Uterus (tissue), 2 donors: Measurements from ENCODE around the gene RNU6-7.

Source experiments
- POLR2A ChIP-seq, 2 donors: fragments of 450-650 bp; IDR thresholded peaks; one replicate each; pipeline ENCODE4 v1.6.1; 2016; ENCODE audit warnings: antibody characterized with exemption in 2 of 2, mild to moderate bottlenecking in 1 of 2, moderate library complexity in 1 of 2
- TF ChIP-seq, protein P1 (sequence below), 4 experiments: fragments of 200-600 bp in 2 of 4; fragments of 450-650 bp in 2 of 4; sonication (generic) in 2 of 4; IDR thresholded peaks; one replicate each; pipeline ENCODE4 v1.5.1; 2016 to 2019; ENCODE audit warnings: antibody characterized with exemption in 4 of 4, mild to moderate bottlenecking in 2 of 4, moderate library complexity in 1 of 4

DNA sequence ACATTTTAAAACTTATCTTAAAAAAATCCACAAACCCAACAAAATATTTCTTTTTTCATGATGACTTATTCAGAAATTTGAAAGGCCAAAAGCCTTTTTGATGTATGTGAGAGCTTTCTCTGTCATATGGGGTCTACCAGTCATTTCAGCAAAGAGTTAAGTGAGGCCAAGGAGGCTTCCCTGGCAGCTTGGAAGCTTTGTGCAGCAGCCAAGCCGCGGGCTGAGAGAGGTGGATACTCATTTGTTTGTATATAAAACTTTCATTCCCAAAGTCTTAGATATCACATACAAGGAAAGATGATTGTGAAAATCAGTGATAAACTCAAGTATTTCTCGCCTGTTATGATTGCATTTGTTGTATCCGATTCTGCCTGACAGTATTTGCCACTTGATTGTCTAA lies 49.7 kb downstream of the RNU6-7 start:
- TF ChIP-seq, protein P1, sequence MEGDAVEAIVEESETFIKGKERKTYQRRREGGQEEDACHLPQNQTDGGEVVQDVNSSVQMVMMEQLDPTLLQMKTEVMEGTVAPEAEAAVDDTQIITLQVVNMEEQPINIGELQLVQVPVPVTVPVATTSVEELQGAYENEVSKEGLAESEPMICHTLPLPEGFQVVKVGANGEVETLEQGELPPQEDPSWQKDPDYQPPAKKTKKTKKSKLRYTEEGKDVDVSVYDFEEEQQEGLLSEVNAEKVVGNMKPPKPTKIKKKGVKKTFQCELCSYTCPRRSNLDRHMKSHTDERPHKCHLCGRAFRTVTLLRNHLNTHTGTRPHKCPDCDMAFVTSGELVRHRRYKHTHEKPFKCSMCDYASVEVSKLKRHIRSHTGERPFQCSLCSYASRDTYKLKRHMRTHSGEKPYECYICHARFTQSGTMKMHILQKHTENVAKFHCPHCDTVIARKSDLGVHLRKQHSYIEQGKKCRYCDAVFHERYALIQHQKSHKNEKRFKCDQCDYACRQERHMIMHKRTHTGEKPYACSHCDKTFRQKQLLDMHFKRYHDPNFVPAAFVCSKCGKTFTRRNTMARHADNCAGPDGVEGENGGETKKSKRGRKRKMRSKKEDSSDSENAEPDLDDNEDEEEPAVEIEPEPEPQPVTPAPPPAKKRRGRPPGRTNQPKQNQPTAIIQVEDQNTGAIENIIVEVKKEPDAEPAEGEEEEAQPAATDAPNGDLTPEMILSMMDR (IDR thresholded peaks at IDR 0.05) = no peak
- no peak for TF ChIP-seq POLR2A (IDR thresholded peaks at IDR 0.05)
